Endothelial cell (in vitro differentiated cells): ENCODE data around the gene LOXL3. TPM values are rescaled to one million over a fixed set of nuclear protein-coding genes. Genes with fewer than 3 reads are reported as not detected.

Experiments used
- DNase-seq: peaks from one replicate; pipeline ENCODE4 v3.0.0; 2021; ENCODE audit warnings: low spot score
- H3K27ac Mint-ChIP-seq: one replicate; pipeline ENCODE4 v1.8.0; 2021; ENCODE audit warnings: mixed read lengths, inconsistent platforms; ENCODE audit not compliant: unreplicated experiment
- H3K27me3 Mint-ChIP-seq: one replicate; pipeline ENCODE4 v1.8.0; 2021; ENCODE audit warnings: mild to moderate bottlenecking, moderate library complexity, mixed read lengths, inconsistent platforms; ENCODE audit not compliant: unreplicated experiment
- H3K36me3 Mint-ChIP-seq: one replicate; pipeline ENCODE4 v1.8.0; 2021; ENCODE audit warnings: mild to moderate bottlenecking, low read depth, mixed read lengths, inconsistent platforms; ENCODE audit not compliant: unreplicated experiment
- H3K4me1 Mint-ChIP-seq: one replicate; pipeline ENCODE4 v1.8.0; 2021; ENCODE audit warnings: mild to moderate bottlenecking, mixed read lengths, inconsistent platforms; ENCODE audit not compliant: unreplicated experiment
- H3K4me3 Mint-ChIP-seq: one replicate; pipeline ENCODE4 v1.8.0; 2021; ENCODE audit warnings: mild to moderate bottlenecking, mixed read lengths, inconsistent platforms; ENCODE audit not compliant: unreplicated experiment
- H3K9me3 Mint-ChIP-seq: one replicate; pipeline ENCODE4 v1.8.0; 2021; ENCODE audit warnings: mixed read lengths, inconsistent platforms; ENCODE audit not compliant: unreplicated experiment
- CTCF ChIP-seq: fragments of 200-600 bp; sonication (generic); IDR thresholded peaks from one replicate; pipeline ENCODE4 v1.5.0; 2021; ENCODE audit warnings: antibody characterized with exemption; ENCODE audit not compliant: unreplicated experiment
- total RNA-seq: library from RNA; stranded (reverse); fragmentation: NEBNext Ultra II Directional; extraction: Animal tissue kit (Norgen Biotek cat#: 25700); gene quantifications from one replicate; pipeline ENCODE4 v1.2.1, GENCODE V29; 2021; ENCODE audit not compliant: unreplicated experiment

LOXL3 gene
- total RNA-seq, 1 donor from 2014 or later, result 10.0 TPM

GRCh38 chr2:74575320-74575719, 21.6 kb upstream of the LOXL3 start:
- H3K27me3 Mint-ChIP-seq, result no peaks in the 10 kb centered on the region
- H3K4me1 Mint-ChIP-seq, result peaks cover 29% of the 10 kb centered on the region
- H3K4me3 Mint-ChIP-seq, result no peak overlapping the region
- no peaks in the 10 kb centered on the region for H3K36me3 Mint-ChIP-seq
- no peak for TF ChIP-seq CTCF
- no peak overlapping the region for H3K27ac Mint-ChIP-seq
- H3K9me3 Mint-ChIP-seq, result no peaks in the 10 kb centered on the region
- DNase-seq, result no peak

- peak overlapping the region; percentile 83 for H3K27ac Mint-ChIP-seq
- peaks cover 29% of the 10 kb centered on the region for H3K4me1 Mint-ChIP-seq
- DNase-seq, result no peak
- no peaks in the 10 kb centered on the region for H3K27me3 Mint-ChIP-seq
- no peaks in the 10 kb centered on the region for H3K36me3 Mint-ChIP-seq
- no peak overlapping the region for H3K4me3 Mint-ChIP-seq
- no peak for TF ChIP-seq CTCF
- no peaks in the 10 kb centered on the region for H3K9me3 Mint-ChIP-seq
Observed at GRCh38 chr2:74573747-74574562, 20.2 kb upstream of the LOXL3 start.

GRCh38 chr2:74572178-74572925, 18.6 kb upstream of the LOXL3 start:
- peaks cover 24% of the 10 kb centered on the region for H3K4me1 Mint-ChIP-seq
- H3K27ac Mint-ChIP-seq, result no peak overlapping the region
- no peak for DNase-seq

GRCh38 chr2:74571058-74571457, 17.3 kb upstream of the LOXL3 start:
- no peaks in the 10 kb centered on the region for H3K9me3 Mint-ChIP-seq
- no peak overlapping the region for H3K27ac Mint-ChIP-seq
- H3K36me3 Mint-ChIP-seq, result no peaks in the 10 kb centered on the region
- no peak for DNase-seq
- peaks cover 17% of the 10 kb centered on the region for H3K4me1 Mint-ChIP-seq
- H3K4me3 Mint-ChIP-seq, result no peak overlapping the region
- TF ChIP-seq CTCF, result no peak
- peaks cover 2% of the 10 kb centered on the region for H3K27me3 Mint-ChIP-seq

More at GRCh38 chr2:74572178-74572925, 18.6 kb upstream of the LOXL3 start:
- peaks cover 2% of the 10 kb centered on the region for H3K27me3 Mint-ChIP-seq
- no peaks in the 10 kb centered on the region for H3K9me3 Mint-ChIP-seq
- H3K4me3 Mint-ChIP-seq, result no peak overlapping the region
- TF ChIP-seq CTCF, result no peak
- H3K36me3 Mint-ChIP-seq, result no peaks in the 10 kb centered on the region

GRCh38 chr2:74569686-74570085, 15.9 kb upstream of the LOXL3 start:
- H3K4me3 Mint-ChIP-seq, result no peak overlapping the region
- peaks cover 3% of the 10 kb centered on the region for H3K27me3 Mint-ChIP-seq
- H3K4me1 Mint-ChIP-seq, result peaks cover 13% of the 10 kb centered on the region
- DNase-seq, result no peak
- no peaks in the 10 kb centered on the region for H3K9me3 Mint-ChIP-seq
- no peak overlapping the region for H3K27ac Mint-ChIP-seq
- no peak for TF ChIP-seq CTCF
- no peaks in the 10 kb centered on the region for H3K36me3 Mint-ChIP-seq
